ENCODE data around the gene FPR3.

- TF ChIP-seq CTCF (IDR thresholded peaks at IDR 0.05), result no peak
- peak; percentile 50 for TF ChIP-seq POLR2A (IDR thresholded peaks at IDR 0.05)
Measured at GRCh38 chr19:51796195-51796679, 1.3 kb downstream of the FPR3 start.

Data from right lobe of liver (tissue), 4 donors.